CD14-positive monocyte (primary cell): Measurements from ENCODE around the gene ESRRG. TPM values are rescaled to one million over a fixed set of nuclear protein-coding genes. Genes with fewer than 3 reads are reported as not detected.

Experiments
- DNase-seq, 3 donors: peaks; one replicate each; pipeline ENCODE4 v3.0.0-alpha.2; 2011 to 2022
- H2AFZ ChIP-seq: 2 replicates; pipeline ENCODE4 v1.6.0; 2012; ENCODE audit warnings: mild to moderate bottlenecking, low read depth, low read length, inconsistent platforms; ENCODE audit not compliant: insufficient read depth, poor library complexity, severe bottlenecking
- H3K27ac ChIP-seq, 2 donors: 1 replicate in 1 of 2; 2 replicates in 1 of 2; pipeline ENCODE4 v1.5.1; 2012 to 2013; ENCODE audit warnings: low read length in 2 of 2, control low read depth in 1 of 2, inconsistent platforms in 1 of 2, low read depth in 1 of 2, mild to moderate bottlenecking in 1 of 2
- H3K27me3 ChIP-seq, 2 donors: one replicate each; pipeline versions ENCODE4 v1.6.0 to v1.6.1; 2011 to 2013; ENCODE audit warnings: low read length in 2 of 2; ENCODE audit not compliant: control insufficient read depth in 2 of 2, insufficient read depth in 2 of 2
- H3K36me3 ChIP-seq, 2 donors: replicated peaks in 1 of 2; 1 replicate in 1 of 2; 2 replicates in 1 of 2; pipeline versions ENCODE4 v1.5.1 to v1.6.1; 2012 to 2013; ENCODE audit warnings: low read length in 2 of 2, control low read depth in 1 of 2, inconsistent platforms in 1 of 2, mild to moderate bottlenecking in 1 of 2; ENCODE audit not compliant: insufficient read depth in 2 of 2, control insufficient read depth in 1 of 2
- H3K4me1 ChIP-seq, 2 donors: 1 replicate in 1 of 2; 2 replicates in 1 of 2; pipeline versions ENCODE4 v1.5.1 to v1.6.1; 2012 to 2013; ENCODE audit warnings: low read length in 2 of 2, control low read depth in 1 of 2, inconsistent platforms in 1 of 2, mild to moderate bottlenecking in 1 of 2, moderate library complexity in 1 of 2; ENCODE audit not compliant: insufficient read depth in 2 of 2, control insufficient read depth in 1 of 2
- H3K4me2 ChIP-seq: replicated peaks from 2 replicates; pipeline ENCODE3; 2012; ENCODE audit warnings: low read length, moderate library complexity, mild to moderate bottlenecking; ENCODE audit not compliant: poor library complexity, severe bottlenecking; ENCODE audit errors: extremely low read depth
- H3K4me3 ChIP-seq, 3 experiments: fragments of 200-600 bp in 1 of 3; sonication (generic) in 1 of 3; replicated peaks in 1 of 3; 1 replicate in 2 of 3; 2 replicates in 1 of 3; pipeline ENCODE4 v1.5.1; 2011 to 2013; ENCODE audit warnings: low read length in 3 of 3, mild to moderate bottlenecking in 3 of 3, control low read depth in 2 of 3, low read depth in 2 of 3, inconsistent platforms in 1 of 3, moderate library complexity in 1 of 3
- H3K79me2 ChIP-seq: 2 replicates; pipeline ENCODE4 v1.6.0; 2012; ENCODE audit warnings: mild to moderate bottlenecking, control low read depth, inconsistent platforms, low read length, moderate library complexity; ENCODE audit not compliant: insufficient read depth
- H3K9ac ChIP-seq: 2 replicates; pipeline ENCODE4 v1.6.0; 2017; ENCODE audit warnings: low read length, mild to moderate bottlenecking; ENCODE audit not compliant: insufficient read depth, poor library complexity, severe bottlenecking
- H3K9me3 ChIP-seq, 2 donors: replicated peaks in 1 of 2; 1 replicate in 1 of 2; 2 replicates in 1 of 2; pipeline versions ENCODE4 v1.5.1 to v1.6.1; 2012 to 2013; ENCODE audit warnings: low read length in 2 of 2, control low read depth in 1 of 2; ENCODE audit not compliant: control insufficient read depth in 1 of 2, insufficient read depth in 1 of 2
- H4K20me1 ChIP-seq: 2 replicates; pipeline ENCODE4 v1.6.0; 2012; ENCODE audit warnings: mild to moderate bottlenecking, low read length, control low read depth, moderate library complexity; ENCODE audit not compliant: insufficient read depth
- H3K27ac Mint-ChIP-seq, 7 donors: one replicate each; pipeline ENCODE4 v1.8.0; 2020; ENCODE audit warnings: mild to moderate bottlenecking in 7 of 7, mixed read lengths in 7 of 7, moderate library complexity in 6 of 7, inconsistent platforms in 2 of 7
- H3K27me3 Mint-ChIP-seq, 3 donors: one replicate each; pipeline ENCODE4 v1.8.0; 2021 to 2022; ENCODE audit warnings: low read depth in 3 of 3, mild to moderate bottlenecking in 3 of 3, mixed read lengths in 3 of 3, moderate library complexity in 3 of 3, inconsistent platforms in 1 of 3
- H3K36me3 Mint-ChIP-seq, 2 donors: one replicate each; pipeline ENCODE4 v1.8.0; 2020; ENCODE audit warnings: mixed read lengths in 2 of 2, inconsistent platforms in 1 of 2, mild to moderate bottlenecking in 1 of 2
- H3K4me1 Mint-ChIP-seq: one replicate; pipeline ENCODE4 v1.8.0; 2020; ENCODE audit warnings: mild to moderate bottlenecking, mixed read lengths
- H3K4me3 Mint-ChIP-seq, 2 donors: one replicate each; pipeline ENCODE4 v1.8.0; 2020; ENCODE audit warnings: mild to moderate bottlenecking in 2 of 2, mixed read lengths in 2 of 2, moderate library complexity in 1 of 2
- H3K9me3 Mint-ChIP-seq, 7 donors: one replicate each; pipeline ENCODE4 v1.8.0; 2020 to 2022; ENCODE audit warnings: mixed read lengths in 7 of 7, mild to moderate bottlenecking in 6 of 7, moderate library complexity in 6 of 7, inconsistent platforms in 2 of 7
- CTCF ChIP-seq: fragments of 200-600 bp; IDR thresholded peaks from one replicate; pipeline ENCODE4 v1.8.0; 2022; ENCODE audit warnings: antibody characterized with exemption, mild to moderate bottlenecking
- WGBS: methylation state at CpG from one replicate; pipeline ENCODE4 v1.1.5; 2013; ENCODE audit warnings: missing lambda C conversion rate; ENCODE audit not compliant: insufficient coverage; 5-methylcytosine and 5-hydroxymethylcytosine counted together
- intact Hi-C, 2 donors: fragments of 100-400 bp; cut with micrococcal nuclease; formaldehyde crosslinking; loops; one replicate each; pipeline versions ENCODE4 v1.15.0 to v1.15.1; 2023
- polyA plus RNA-seq, 3 donors: library from polyadenylated mRNA; depleted of rRNA in 1 of 3; unstranded in 2 of 3; stranded (reverse) in 1 of 3; fragments of 300-500 nt in 2 of 3; fragments of >200 nt in 1 of 3; fragmentation: Illumina TruSeq in 2 of 3; gene quantifications; 1 replicate in 2 of 3; 2 replicates in 1 of 3; pipeline ENCODE4 v1.2.3, GENCODE V29; 2012 to 2021

ESRRG gene
- polyA plus RNA-seq, 3 donors: not detected

GRCh38 chr1:216617081-216617875 lies 106.0 kb downstream of the ESRRG start:
- Mint-ChIP-seq H3K4me1 (no peaks in the 10 kb centered on the region), H3K36me3 (no peaks in the 10 kb centered on the region), H3K27ac (no peak overlapping the region), H3K9me3 (peaks cover 0 to 2% (median 0%) of the 10 kb centered on the region in 7 donors), H3K4me3 (no peak overlapping the region), H3K27me3 (peaks cover 0 to 2% (median 0%) of the 10 kb centered on the region in 3 donors)
- intact Hi-C loops: no loop called here
- Histone ChIP-seq H3K36me3 (no peaks in the 10 kb centered on the region), H4K20me1 (no peaks in the 10 kb centered on the region), H2AFZ (no peak overlapping the region), H3K4me1 (no peaks in the 10 kb centered on the region), H3K9ac (no peak overlapping the region), H3K4me3 (no peak overlapping the region), H3K27me3 (no peaks in the 10 kb centered on the region), H3K4me2 (no peak overlapping the region), H3K27ac (no peak overlapping the region), H3K9me3 (no peaks in the 10 kb centered on the region), H3K79me2 (no peaks in the 10 kb centered on the region)
- no peak for TF ChIP-seq CTCF
- DNase-seq: no peak
- WGBS: no CpG with 5 or more reads among the region's 5 CpGs

- H3K27ac ChIP-seq: no peak overlapping the region
- H3K36me3 ChIP-seq: no peaks in the 10 kb centered on the region
- H3K79me2 ChIP-seq: no peaks in the 10 kb centered on the region
- no peak overlapping the region for H2AFZ ChIP-seq
- H3K9ac ChIP-seq: no peak overlapping the region
- H3K4me1 ChIP-seq: no peaks in the 10 kb centered on the region
- no peak overlapping the region for H3K4me3 ChIP-seq
- H3K36me3 Mint-ChIP-seq: no peaks in the 10 kb centered on the region
- no peaks in the 10 kb centered on the region for H3K4me1 Mint-ChIP-seq
- no peak overlapping the region for H3K27ac Mint-ChIP-seq
- no peak overlapping the region for H3K4me2 ChIP-seq
- intact Hi-C loops: no loop called here
- WGBS: no CpG with 5 or more reads among the region's 4 CpGs
- H3K27me3 Mint-ChIP-seq: peaks cover 0 to 2% (median 0%) of the 10 kb centered on the region in 3 donors
- H3K27me3 ChIP-seq: no peaks in the 10 kb centered on the region
- no peaks in the 10 kb centered on the region for H3K9me3 ChIP-seq
- TF ChIP-seq CTCF: no peak
- no peak overlapping the region for H3K4me3 Mint-ChIP-seq
- H4K20me1 ChIP-seq: no peaks in the 10 kb centered on the region
- DNase-seq: no peak
- peaks cover 0 to 2% (median 0%) of the 10 kb centered on the region in 7 donors for H3K9me3 Mint-ChIP-seq
These were observed 106.8 kb downstream of the ESRRG start for GRCh38 chr1:216616425-216616824.
